Measurements from ENCODE around the gene CHST9.

DNA sequence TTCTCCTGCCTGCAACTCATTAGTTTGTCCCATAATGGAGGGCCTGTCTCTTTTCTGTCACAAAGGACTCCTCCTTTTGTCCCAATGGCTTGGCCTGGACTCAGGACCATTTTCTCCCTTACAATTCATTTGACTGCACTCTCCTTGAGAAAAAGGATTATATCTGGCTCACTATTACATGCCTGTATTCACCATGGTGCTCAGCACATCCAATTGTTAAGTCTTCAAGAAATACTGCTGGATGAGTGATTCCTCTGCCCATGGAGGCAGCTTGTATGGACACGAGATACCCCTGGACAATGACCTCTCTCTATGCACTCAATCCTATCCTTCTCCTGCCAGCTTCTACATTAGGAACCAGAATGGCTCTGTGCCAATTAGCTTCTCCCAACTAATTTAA lies 47.0 kb downstream of the CHST9 start:
- no peak for TF ChIP-seq EZH2phosphoT487 (IDR thresholded peaks at IDR 0.05; ENCODE audit: borderline replicate concordance, low read length)
- TF ChIP-seq, protein P1, sequence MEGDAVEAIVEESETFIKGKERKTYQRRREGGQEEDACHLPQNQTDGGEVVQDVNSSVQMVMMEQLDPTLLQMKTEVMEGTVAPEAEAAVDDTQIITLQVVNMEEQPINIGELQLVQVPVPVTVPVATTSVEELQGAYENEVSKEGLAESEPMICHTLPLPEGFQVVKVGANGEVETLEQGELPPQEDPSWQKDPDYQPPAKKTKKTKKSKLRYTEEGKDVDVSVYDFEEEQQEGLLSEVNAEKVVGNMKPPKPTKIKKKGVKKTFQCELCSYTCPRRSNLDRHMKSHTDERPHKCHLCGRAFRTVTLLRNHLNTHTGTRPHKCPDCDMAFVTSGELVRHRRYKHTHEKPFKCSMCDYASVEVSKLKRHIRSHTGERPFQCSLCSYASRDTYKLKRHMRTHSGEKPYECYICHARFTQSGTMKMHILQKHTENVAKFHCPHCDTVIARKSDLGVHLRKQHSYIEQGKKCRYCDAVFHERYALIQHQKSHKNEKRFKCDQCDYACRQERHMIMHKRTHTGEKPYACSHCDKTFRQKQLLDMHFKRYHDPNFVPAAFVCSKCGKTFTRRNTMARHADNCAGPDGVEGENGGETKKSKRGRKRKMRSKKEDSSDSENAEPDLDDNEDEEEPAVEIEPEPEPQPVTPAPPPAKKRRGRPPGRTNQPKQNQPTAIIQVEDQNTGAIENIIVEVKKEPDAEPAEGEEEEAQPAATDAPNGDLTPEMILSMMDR (IDR thresholded peaks at IDR 0.05; ENCODE audit: low read depth, low read length, poor library complexity, severe bottlenecking) = no peak

All from DOHH2 (cell line).